Measurements from ENCODE around the gene SLC2A13. TPM values are rescaled to one million over a fixed set of nuclear protein-coding genes. Genes with fewer than 3 reads are reported as not detected.

SLC2A13 gene
- total RNA-seq, 1 donor from 2014 or later = 6.9 TPM

DNA sequence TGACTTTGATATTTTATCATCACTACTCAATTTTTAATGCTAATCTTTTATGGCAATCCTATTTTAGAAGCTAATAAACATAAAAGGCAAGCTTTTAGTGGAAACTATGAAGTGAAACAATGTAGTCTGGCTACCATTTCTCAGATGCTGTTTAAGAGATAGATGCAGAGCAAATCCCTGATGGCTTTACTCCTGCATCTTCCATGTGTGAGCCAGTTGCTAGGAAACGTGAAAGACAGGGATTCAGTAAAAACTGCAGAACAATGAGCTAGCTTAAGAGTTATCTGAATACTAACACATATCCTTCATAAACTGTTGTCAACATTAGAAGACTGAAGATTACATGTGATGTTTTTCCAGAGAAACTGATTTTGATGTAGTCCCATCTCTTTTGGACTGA, 112.6 kb downstream of the SLC2A13 start:
- Mint-ChIP-seq H3K4me3 (ENCODE audit: unreplicated experiment) (no peak overlapping the region), H3K4me1 (ENCODE audit: unreplicated experiment) (no peaks in the 10 kb centered on the region), H3K27me3 (ENCODE audit: unreplicated experiment) (no peaks in the 10 kb centered on the region), H3K36me3 (ENCODE audit: unreplicated experiment) (no peaks in the 10 kb centered on the region), H3K9me3 (ENCODE audit: unreplicated experiment) (peaks cover 16% of the 10 kb centered on the region), H3K27ac (ENCODE audit: unreplicated experiment) (no peak overlapping the region)
- TF ChIP-seq, protein P1, sequence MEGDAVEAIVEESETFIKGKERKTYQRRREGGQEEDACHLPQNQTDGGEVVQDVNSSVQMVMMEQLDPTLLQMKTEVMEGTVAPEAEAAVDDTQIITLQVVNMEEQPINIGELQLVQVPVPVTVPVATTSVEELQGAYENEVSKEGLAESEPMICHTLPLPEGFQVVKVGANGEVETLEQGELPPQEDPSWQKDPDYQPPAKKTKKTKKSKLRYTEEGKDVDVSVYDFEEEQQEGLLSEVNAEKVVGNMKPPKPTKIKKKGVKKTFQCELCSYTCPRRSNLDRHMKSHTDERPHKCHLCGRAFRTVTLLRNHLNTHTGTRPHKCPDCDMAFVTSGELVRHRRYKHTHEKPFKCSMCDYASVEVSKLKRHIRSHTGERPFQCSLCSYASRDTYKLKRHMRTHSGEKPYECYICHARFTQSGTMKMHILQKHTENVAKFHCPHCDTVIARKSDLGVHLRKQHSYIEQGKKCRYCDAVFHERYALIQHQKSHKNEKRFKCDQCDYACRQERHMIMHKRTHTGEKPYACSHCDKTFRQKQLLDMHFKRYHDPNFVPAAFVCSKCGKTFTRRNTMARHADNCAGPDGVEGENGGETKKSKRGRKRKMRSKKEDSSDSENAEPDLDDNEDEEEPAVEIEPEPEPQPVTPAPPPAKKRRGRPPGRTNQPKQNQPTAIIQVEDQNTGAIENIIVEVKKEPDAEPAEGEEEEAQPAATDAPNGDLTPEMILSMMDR (IDR thresholded peaks at IDR 0.05) = no peak
- no peak for DNase-seq (ENCODE audit: extremely low spot score, unreplicated experiment)

DNA sequence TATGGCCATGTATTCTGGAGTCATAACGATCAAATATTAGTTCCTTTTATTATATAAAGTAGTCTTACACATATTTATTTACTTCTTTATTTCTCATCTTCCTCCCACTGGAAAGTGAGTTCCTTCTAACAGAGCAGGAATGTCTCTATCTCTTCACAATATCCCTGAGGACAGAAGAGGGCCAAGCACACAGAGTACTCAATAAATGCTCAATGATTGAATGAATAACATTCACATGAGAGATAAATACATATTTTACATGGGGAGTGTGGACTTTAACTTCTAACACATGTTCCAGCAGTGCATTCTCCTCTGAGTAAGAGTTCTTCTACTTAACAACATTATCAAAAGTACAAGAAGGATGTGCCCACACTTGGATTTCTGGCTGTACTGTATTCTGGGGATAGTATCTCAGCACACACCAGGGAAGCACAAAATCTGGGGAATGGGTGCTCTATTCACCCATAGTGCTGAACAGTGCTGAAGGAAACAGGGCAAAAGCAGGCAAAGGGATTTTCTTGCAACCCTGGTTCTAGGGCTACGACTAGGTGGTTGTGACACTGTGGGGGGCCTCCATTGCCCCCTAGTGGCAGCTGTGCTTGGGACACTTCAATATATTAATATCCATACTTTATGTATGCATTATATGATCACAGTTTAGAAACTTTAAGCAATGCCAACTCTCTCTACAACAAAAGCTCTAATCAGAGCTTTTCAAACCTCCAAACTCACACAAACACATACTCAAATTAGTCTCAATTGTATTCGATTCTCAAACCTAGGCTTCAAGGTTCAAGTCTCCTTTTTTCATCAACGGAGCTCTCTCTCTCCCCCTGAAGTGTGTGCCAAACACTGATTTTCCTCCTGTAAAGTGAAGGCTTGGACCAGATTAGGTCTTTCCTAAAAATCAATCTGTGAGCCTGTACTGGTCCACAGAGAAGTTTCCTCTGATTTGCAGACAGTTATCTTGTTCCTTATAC, 115.5 kb downstream of the SLC2A13 start:
- DNase-seq (ENCODE audit: extremely low spot score, unreplicated experiment) = no peak
- no peak overlapping the region for H3K27ac Mint-ChIP-seq (ENCODE audit: unreplicated experiment)
- TF ChIP-seq, protein P1 (IDR thresholded peaks at IDR 0.05) = peak; percentile 68

DNA sequence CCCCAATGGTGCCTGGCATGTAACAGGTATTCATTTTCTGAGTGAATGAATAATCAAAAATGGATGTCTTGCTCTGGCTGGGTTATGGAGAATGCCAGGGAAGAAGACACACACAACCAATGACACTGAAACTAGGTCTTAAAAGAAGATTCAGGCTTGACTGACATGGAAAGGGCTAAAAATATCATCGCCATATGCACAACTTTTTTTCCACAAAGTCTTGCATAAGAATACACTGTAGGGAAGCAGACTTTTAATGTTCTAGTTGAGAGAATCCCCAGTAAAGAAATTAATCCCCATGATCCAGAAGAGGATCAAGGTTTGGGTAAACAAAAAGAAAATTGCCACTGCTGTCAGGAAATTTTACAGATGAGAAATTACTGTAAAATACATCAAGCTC, 116.4 kb downstream of the SLC2A13 start:
- H3K4me3 Mint-ChIP-seq (ENCODE audit: unreplicated experiment) = no peak overlapping the region
- no peak overlapping the region for H3K27ac Mint-ChIP-seq (ENCODE audit: unreplicated experiment)
- H3K4me1 Mint-ChIP-seq (ENCODE audit: unreplicated experiment) = no peaks in the 10 kb centered on the region
- H3K36me3 Mint-ChIP-seq (ENCODE audit: unreplicated experiment) = no peaks in the 10 kb centered on the region
- H3K27me3 Mint-ChIP-seq (ENCODE audit: unreplicated experiment) = no peaks in the 10 kb centered on the region
- H3K9me3 Mint-ChIP-seq (ENCODE audit: unreplicated experiment) = no peaks in the 10 kb centered on the region
- no peak for DNase-seq (ENCODE audit: extremely low spot score, unreplicated experiment)
- TF ChIP-seq, protein P1 (IDR thresholded peaks at IDR 0.05) = no peak

More for the DNA sequence above, 115.5 kb downstream of the SLC2A13 start:
- H3K36me3 Mint-ChIP-seq (ENCODE audit: unreplicated experiment) = no peaks in the 10 kb centered on the region
- H3K4me1 Mint-ChIP-seq (ENCODE audit: unreplicated experiment) = no peaks in the 10 kb centered on the region
- no peak overlapping the region for H3K4me3 Mint-ChIP-seq (ENCODE audit: unreplicated experiment)
- no peaks in the 10 kb centered on the region for H3K27me3 Mint-ChIP-seq (ENCODE audit: unreplicated experiment)
- no peaks in the 10 kb centered on the region for H3K9me3 Mint-ChIP-seq (ENCODE audit: unreplicated experiment)

DNA sequence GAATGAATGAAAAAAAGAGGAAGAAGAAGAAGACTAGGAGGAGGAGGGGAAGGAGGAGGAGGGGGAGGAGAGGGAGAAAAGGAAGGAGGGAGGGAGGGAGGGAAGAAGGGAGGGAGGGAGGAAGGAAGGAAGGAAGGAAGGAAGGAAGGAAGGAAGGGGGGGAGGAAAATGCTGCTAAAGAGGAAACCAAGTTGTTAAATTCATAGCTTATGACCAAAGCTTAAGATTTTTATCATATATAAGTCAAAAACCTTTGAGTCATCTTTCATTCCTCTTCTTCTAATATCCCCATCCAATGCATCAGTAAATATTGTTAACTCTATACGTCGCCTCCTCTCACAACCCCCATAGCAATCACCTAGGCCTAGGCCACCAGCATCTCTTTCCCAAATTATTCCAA, 117.3 kb downstream of the SLC2A13 start:
- no peak for DNase-seq (ENCODE audit: extremely low spot score, unreplicated experiment)
- Mint-ChIP-seq H3K36me3 (ENCODE audit: unreplicated experiment) (no peaks in the 10 kb centered on the region), H3K4me3 (ENCODE audit: unreplicated experiment) (no peak overlapping the region), H3K27ac (ENCODE audit: unreplicated experiment) (no peak overlapping the region), H3K27me3 (ENCODE audit: unreplicated experiment) (no peaks in the 10 kb centered on the region), H3K4me1 (ENCODE audit: unreplicated experiment) (no peaks in the 10 kb centered on the region), H3K9me3 (ENCODE audit: unreplicated experiment) (no peaks in the 10 kb centered on the region)
- TF ChIP-seq, protein P1 (IDR thresholded peaks at IDR 0.05) = no peak

DNA sequence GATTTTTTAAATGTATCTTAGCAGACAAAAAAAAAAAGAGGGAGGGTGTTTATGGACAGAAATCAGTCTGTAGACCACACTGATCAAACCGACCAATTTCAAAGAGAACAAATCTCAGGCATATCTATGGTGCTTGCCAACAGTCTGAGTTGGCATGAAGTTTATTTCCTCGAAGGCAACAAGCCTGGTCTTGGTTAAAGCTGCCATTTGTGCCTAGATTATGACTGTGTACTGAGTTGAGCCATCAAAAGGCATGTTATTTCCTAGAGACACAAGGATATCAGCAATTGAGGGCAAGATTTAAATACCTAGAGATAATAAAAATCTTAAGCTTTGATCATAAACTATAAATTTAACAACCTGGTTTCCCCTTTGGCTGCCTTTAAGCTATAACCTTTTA, 119.2 kb downstream of the SLC2A13 start:
- Mint-ChIP-seq H3K4me1 (ENCODE audit: unreplicated experiment) (no peaks in the 10 kb centered on the region), H3K27me3 (ENCODE audit: unreplicated experiment) (no peaks in the 10 kb centered on the region), H3K27ac (ENCODE audit: unreplicated experiment) (no peak overlapping the region), H3K9me3 (ENCODE audit: unreplicated experiment) (no peaks in the 10 kb centered on the region), H3K36me3 (ENCODE audit: unreplicated experiment) (no peaks in the 10 kb centered on the region), H3K4me3 (ENCODE audit: unreplicated experiment) (no peak overlapping the region)
- no peak for DNase-seq (ENCODE audit: extremely low spot score, unreplicated experiment)
- TF ChIP-seq, protein P1 (IDR thresholded peaks at IDR 0.05) = no peak
